NCI-H526 (cell line): Measurements from ENCODE around the gene DTX3.
"Not testable (repeated sequence)": the region's sequence is repeated elsewhere in the genome, so short reads cannot be mapped to it uniquely, and the experiment has no call there.

ENCODE experiments used
- DNase-seq, 2 experiments: peaks; one replicate each; lab custom pipeline; 2025; lab: John Stamatoyannopoulos, UW

The DTX3 gene

GRCh38 chr12:57583008-57583831, 21.4 kb upstream of the DTX3 start:
- peak; percentile 57 to 88 for DNase-seq

- DNase-seq: no peak
These were observed 20.6 kb upstream of the DTX3 start for GRCh38 chr12:57584050-57584449.

- DNase-seq: no peak
These were observed 19.9 kb upstream of the DTX3 start for GRCh38 chr12:57584690-57585089.

- DNase-seq: no peak
These were observed 19.5 kb upstream of the DTX3 start for GRCh38 chr12:57585156-57585555.

- DNase-seq: no peak
These were observed 18.5 kb upstream of the DTX3 start for GRCh38 chr12:57586128-57586527.

GRCh38 chr12:57586832-57587429, 17.7 kb upstream of the DTX3 start:
- no peak for DNase-seq

GRCh38 chr12:57588951-57589610, 15.5 kb upstream of the DTX3 start:
- DNase-seq: not testable (repeated sequence)

GRCh38 chr12:57590479-57590863, 14.2 kb upstream of the DTX3 start:
- peak; percentile 45 to 76 for DNase-seq

- DNase-seq: peak; percentile 67 to 92
These were observed 13.5 kb upstream of the DTX3 start, which contains the start of gene PIP4K2C for GRCh38 chr12:57590864-57591781. Gene PIP4K2C (plus strand): TSS chr12:57591192. CDS start chr12:57591290, 98 bp downstream.

- no peak for DNase-seq
These were observed 12.8 kb upstream of the DTX3 start for GRCh38 chr12:57591782-57592325.

GRCh38 chr12:57592551-57593165, 12.0 kb upstream of the DTX3 start:
- DNase-seq: no peak

- DNase-seq: no peak
These were observed 11.4 kb upstream of the DTX3 start for GRCh38 chr12:57593187-57593586.

- no peak for DNase-seq
These were observed 4.2 kb upstream of the DTX3 start for GRCh38 chr12:57600395-57600794.

GRCh38 chr12:57602544-57602943, 2.1 kb upstream of the DTX3 start:
- no peak for DNase-seq

- no peak for DNase-seq
These were observed 1.3 kb upstream of the DTX3 start for GRCh38 chr12:57603324-57603723.

- DNase-seq: peak; percentile 5 to 19
These were observed 690 bp upstream of the DTX3 start for GRCh38 chr12:57603815-57604453.

GRCh38 chr12:57604992-57605810, 577 bp downstream of the DTX3 start:
- DNase-seq: peak in 1 of 2 experiments; percentile 25

- no peak for DNase-seq
These were observed 1.2 kb downstream of the DTX3 start for GRCh38 chr12:57605811-57606311.

GRCh38 chr12:57606399-57606798, 1.8 kb downstream of the DTX3 start:
- no peak for DNase-seq
